ENCODE measurements around the gene RHOF. TPM values are rescaled to one million over a fixed set of nuclear protein-coding genes. Genes with fewer than 3 reads are reported as not detected.

Gene RHOF
- total RNA-seq, 1 donor from 2014 or later: 9.6 TPM

- DNase-seq (ENCODE audit: low spot score): no peak
- H3K36me3 Mint-ChIP-seq (ENCODE audit: low read depth): peaks cover 11% of the 10 kb centered on the region
- H3K4me1 Mint-ChIP-seq (ENCODE audit: low read depth): peaks cover 29% of the 10 kb centered on the region
- peak overlapping the region; percentile 80 for H3K4me3 Mint-ChIP-seq (ENCODE audit: unreplicated experiment)
- peak overlapping the region; percentile 57 for H3K27ac Mint-ChIP-seq (ENCODE audit: unreplicated experiment)
- H3K27me3 Mint-ChIP-seq (ENCODE audit: low read depth): no peaks in the 10 kb centered on the region
- no peaks in the 10 kb centered on the region for H3K9me3 Mint-ChIP-seq (ENCODE audit: low read depth)
- peak; percentile 64 for TF ChIP-seq CTCF (IDR thresholded peaks at IDR 0.05)
Measured at GRCh38 chr12:121812320-121812871, 18.9 kb upstream of the RHOF start.

GRCh38 chr12:121811434-121812319, 18.2 kb upstream of the RHOF start:
- peak; percentile 100 for TF ChIP-seq CTCF (IDR thresholded peaks at IDR 0.05)
- Mint-ChIP-seq H3K4me3 (ENCODE audit: unreplicated experiment) (peak overlapping the region; percentile 80), H3K36me3 (ENCODE audit: low read depth) (peaks cover 12% of the 10 kb centered on the region), H3K27me3 (ENCODE audit: low read depth) (no peaks in the 10 kb centered on the region), H3K27ac (ENCODE audit: unreplicated experiment) (peak overlapping the region; percentile 82), H3K9me3 (ENCODE audit: low read depth) (no peaks in the 10 kb centered on the region), H3K4me1 (ENCODE audit: low read depth) (peaks cover 31% of the 10 kb centered on the region)
- DNase-seq (ENCODE audit: low spot score): no peak

- no peaks in the 10 kb centered on the region for H3K27me3 Mint-ChIP-seq (ENCODE audit: low read depth)
- H3K9me3 Mint-ChIP-seq (ENCODE audit: low read depth): no peaks in the 10 kb centered on the region
- H3K27ac Mint-ChIP-seq (ENCODE audit: unreplicated experiment): peak overlapping the region; percentile 82
- no peak for DNase-seq (ENCODE audit: low spot score)
- peaks cover 39% of the 10 kb centered on the region for H3K4me1 Mint-ChIP-seq (ENCODE audit: low read depth)
- H3K4me3 Mint-ChIP-seq (ENCODE audit: unreplicated experiment): peak overlapping the region; percentile 80
- H3K36me3 Mint-ChIP-seq (ENCODE audit: low read depth): peaks cover 8% of the 10 kb centered on the region
- TF ChIP-seq CTCF (IDR thresholded peaks at IDR 0.05): no peak
Measured at GRCh38 chr12:121810833-121811433, 17.4 kb upstream of the RHOF start.

GRCh38 chr12:121810234-121810817, 16.8 kb upstream of the RHOF start:
- peaks cover 8% of the 10 kb centered on the region for H3K36me3 Mint-ChIP-seq (ENCODE audit: low read depth)
- H3K27ac Mint-ChIP-seq (ENCODE audit: unreplicated experiment): no peak overlapping the region

More at GRCh38 chr12:121810234-121810817, 16.8 kb upstream of the RHOF start:
- TF ChIP-seq CTCF (IDR thresholded peaks at IDR 0.05): no peak
- no peak for DNase-seq (ENCODE audit: low spot score)
- Mint-ChIP-seq H3K9me3 (ENCODE audit: low read depth) (no peaks in the 10 kb centered on the region), H3K4me1 (ENCODE audit: low read depth) (peaks cover 43% of the 10 kb centered on the region), H3K27me3 (ENCODE audit: low read depth) (no peaks in the 10 kb centered on the region), H3K4me3 (ENCODE audit: unreplicated experiment) (no peak overlapping the region)
